ENCODE results near the gene MARK4.

The MARK4 gene

DNA sequence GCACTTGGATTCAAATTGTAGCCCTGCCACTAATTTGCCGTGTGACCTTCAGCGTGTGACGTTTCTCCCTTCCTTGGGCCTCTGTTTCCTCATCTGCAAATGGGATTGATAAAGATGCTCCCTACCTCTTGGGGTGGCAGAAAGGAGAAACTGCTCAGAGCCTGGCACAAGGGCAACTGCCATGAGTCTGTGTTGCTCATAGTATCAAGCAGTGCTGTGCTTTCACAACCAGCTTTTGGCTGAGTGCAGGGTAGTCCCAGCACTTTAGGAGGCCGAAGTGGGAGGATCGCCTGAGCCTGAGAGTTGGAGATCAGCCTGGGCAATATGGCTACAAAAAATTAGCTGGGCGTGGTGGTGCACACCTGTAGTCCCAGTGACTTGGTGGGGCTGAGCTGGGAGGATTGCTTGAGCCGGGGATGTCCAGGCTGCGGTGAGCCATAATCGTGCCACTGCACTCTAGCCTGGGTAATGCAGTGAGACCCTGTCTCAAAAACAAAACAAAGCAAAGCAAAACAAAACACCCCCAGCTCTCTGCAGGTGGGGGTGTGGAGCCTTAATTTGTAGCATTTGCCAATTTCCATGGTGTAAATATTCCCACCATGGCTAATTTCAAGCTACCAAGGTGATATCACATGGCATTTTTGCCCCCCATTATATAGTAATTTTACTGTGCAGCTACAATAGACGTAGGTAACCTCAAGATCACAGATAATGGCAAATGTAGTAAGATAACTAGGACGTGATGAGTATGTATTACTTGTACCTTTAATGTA is 1.6 kb upstream of the MARK4 start:
- H3K4me3 ChIP-seq (ENCODE audit: low read depth, low read length): no peak overlapping the region
- DNase-seq (ENCODE audit: low read depth): no peak
- TF ChIP-seq, protein P1, sequence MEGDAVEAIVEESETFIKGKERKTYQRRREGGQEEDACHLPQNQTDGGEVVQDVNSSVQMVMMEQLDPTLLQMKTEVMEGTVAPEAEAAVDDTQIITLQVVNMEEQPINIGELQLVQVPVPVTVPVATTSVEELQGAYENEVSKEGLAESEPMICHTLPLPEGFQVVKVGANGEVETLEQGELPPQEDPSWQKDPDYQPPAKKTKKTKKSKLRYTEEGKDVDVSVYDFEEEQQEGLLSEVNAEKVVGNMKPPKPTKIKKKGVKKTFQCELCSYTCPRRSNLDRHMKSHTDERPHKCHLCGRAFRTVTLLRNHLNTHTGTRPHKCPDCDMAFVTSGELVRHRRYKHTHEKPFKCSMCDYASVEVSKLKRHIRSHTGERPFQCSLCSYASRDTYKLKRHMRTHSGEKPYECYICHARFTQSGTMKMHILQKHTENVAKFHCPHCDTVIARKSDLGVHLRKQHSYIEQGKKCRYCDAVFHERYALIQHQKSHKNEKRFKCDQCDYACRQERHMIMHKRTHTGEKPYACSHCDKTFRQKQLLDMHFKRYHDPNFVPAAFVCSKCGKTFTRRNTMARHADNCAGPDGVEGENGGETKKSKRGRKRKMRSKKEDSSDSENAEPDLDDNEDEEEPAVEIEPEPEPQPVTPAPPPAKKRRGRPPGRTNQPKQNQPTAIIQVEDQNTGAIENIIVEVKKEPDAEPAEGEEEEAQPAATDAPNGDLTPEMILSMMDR (IDR thresholded peaks at IDR 0.05; ENCODE audit: low read depth, low read length, missing control alignments): no peak

DNA sequence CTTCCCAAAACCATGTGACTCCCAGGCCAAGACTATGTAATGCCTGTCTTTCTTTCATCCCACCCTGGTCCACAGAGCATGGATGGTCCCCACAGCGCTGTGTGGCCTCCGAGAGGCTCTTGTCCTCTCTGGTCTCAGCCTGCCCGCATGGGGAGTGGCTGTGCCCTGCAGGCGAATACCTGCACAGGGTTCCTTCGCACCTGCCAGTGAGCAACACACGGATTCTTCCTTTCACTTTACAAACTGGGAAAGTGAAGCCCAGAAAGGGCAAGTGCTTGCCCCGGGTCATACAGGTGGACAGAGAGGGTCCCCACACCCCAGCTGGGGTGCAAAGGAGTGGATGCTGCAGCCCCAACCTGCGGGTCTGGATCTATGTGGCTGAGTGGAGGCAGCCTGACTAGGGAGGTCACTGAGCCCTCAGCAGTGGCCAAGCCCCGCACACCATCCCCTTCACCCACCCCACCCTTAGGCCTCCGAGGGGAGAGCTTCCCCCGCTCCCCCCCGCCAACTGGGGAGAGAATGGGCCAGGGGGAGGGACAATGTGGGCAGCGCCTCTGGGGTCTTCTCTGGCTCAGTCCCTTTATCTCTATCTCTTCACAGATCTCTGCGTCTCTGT is 747 bp upstream of the MARK4 start:
- TF ChIP-seq, protein P1 (IDR thresholded peaks at IDR 0.05; ENCODE audit: low read depth, low read length, missing control alignments): no peak
- no peak for DNase-seq (ENCODE audit: low read depth)
- H3K4me3 ChIP-seq (ENCODE audit: low read depth, low read length): peak overlapping the region; percentile 55

DNA sequence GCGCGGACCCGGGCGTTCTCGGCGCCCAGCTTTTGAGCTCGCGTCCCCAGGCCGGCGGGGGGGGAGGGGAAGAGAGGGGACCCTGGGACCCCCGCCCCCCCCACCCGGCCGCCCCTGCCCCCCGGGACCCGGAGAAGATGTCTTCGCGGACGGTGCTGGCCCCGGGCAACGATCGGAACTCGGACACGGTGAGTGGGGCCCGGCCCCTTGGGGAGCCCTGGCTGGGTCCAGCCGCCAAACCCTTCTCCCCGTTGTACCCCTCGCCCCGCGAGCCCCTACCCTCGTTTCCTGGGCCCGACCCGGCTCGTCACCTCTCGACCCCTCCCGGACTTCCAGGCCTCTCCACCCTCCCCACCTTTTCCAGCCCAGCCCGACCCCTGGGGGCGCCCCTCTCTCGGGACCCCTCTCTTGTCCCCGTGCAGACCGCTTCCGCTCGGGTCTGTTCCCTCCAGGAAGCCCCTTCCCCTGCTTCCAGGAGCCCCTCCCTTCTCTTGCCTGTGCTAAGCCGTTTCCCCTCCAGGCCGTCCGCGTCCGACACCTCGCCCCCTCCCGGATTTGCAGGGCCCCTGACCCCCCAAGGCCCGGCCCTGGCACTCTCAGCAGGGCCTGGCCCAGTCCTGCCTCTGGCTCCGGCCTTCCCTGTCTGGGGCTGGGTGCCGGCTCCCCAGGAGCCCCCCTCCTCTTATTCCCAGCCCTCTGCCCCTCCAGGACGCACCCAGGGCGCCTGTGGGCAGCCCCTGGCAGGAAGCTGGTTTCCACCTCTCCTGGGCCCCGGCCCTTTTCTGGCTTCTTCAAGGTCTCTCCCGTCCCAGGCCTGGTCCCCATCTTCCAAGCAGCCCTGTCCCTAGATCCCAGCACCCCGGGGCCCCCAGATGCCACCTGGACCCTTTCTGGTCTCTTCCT is 632 bp downstream of the MARK4 start:
- TF ChIP-seq, protein P1 (IDR thresholded peaks at IDR 0.05; ENCODE audit: low read depth, low read length, missing control alignments): no peak
- peak overlapping the region; percentile 87 for H3K4me3 ChIP-seq (ENCODE audit: low read depth, low read length)
- no peak for DNase-seq (ENCODE audit: low read depth)

DNA sequence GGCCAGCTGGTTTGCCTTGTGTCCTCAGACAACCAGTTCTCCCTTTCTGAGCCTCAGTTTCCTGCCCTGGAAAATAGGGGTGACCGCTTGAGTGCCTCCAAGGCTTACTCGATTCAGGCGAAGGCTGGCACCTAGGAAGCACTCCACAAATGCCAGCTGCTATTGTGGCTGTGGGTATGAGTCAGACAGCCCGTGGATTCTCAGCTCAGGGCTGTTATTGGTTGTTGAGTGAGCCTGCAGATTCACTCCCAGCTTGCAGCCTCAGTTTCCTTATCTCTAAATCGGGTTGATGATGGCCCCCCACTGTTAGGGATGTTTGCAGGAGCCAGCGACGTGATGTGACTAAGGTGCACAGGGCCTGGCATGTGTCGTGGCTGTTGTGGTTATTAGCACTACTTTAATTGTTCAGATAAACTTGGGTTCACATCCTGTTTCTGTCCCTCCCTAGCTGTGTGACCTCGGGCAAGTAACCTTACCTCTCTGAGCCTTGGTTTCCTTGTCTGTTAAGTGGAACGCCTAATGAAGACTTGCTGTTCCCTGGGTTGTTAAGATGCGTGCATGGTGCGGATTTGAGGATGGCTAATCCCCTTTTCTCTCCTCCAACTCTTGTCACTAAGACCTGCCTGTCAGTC is 2.4 kb downstream of the MARK4 start:
- no peak for DNase-seq (ENCODE audit: low read depth)
- no peak overlapping the region for H3K4me3 ChIP-seq (ENCODE audit: low read depth, low read length)
- TF ChIP-seq, protein P1 (IDR thresholded peaks at IDR 0.05; ENCODE audit: low read depth, low read length, missing control alignments): no peak

DNA sequence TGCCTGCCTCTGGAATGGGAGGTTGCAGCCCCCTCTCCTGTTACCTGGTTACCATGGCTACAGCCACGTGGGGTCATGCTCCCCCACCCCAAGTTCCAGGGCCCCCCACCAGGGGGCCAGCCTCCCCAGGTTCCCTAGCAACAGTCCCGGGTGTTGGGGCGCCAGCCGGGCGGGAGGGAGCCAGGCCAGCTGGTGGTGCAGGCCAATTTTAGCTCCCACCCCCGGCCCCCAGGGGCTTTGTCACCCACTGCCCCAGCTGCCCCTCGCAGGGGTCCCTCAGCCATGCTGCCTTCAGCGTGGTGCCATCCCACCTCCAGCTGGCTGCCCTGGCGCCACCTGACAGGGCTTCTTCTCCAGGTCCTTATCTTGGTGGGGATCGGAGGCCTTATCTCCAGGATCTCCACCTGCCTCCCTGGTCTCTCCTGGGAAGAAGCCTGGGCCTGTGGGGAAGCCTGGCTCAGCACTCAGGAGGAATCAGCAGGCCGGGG is 3.0 kb downstream of the MARK4 start:
- TF ChIP-seq, protein P1 (IDR thresholded peaks at IDR 0.05; ENCODE audit: low read depth, low read length, missing control alignments): peak; percentile 46
- H3K4me3 ChIP-seq (ENCODE audit: low read depth, low read length): no peak overlapping the region
- no peak for DNase-seq (ENCODE audit: low read depth)

DNA sequence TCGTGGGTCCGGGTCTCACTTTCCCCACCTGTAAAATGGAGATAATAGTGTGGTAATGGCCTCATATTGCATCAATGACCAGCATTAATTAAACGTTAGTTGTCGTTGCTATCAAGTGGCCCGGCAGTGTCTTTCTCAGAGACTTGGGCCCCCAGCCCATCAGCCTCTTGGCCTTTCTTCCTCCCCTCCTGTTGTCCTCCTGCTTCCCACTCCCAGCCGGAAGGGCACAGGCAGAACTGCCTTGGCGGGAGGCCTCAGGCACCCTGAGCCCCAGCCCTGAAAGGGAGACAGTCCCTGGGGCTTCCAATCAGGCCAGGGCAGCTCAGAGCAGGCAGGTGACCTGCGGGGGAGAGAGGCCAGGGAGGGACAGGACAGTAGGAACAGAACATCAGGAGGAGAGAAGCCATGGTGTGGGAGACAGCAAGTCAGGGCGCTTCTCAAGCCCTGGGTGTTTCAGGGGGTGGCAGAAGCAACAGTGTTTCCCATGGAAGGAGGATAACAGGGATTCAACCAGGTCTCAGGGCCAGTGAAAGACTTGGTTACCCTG is 4.6 kb downstream of the MARK4 start:
- H3K4me3 ChIP-seq (ENCODE audit: low read depth, low read length): no peak overlapping the region
- TF ChIP-seq, protein P1 (IDR thresholded peaks at IDR 0.05; ENCODE audit: low read depth, low read length, missing control alignments): no peak
- no peak for DNase-seq (ENCODE audit: low read depth)
